Measurements from ENCODE around the gene CORO6.

The CORO6 gene

DNA sequence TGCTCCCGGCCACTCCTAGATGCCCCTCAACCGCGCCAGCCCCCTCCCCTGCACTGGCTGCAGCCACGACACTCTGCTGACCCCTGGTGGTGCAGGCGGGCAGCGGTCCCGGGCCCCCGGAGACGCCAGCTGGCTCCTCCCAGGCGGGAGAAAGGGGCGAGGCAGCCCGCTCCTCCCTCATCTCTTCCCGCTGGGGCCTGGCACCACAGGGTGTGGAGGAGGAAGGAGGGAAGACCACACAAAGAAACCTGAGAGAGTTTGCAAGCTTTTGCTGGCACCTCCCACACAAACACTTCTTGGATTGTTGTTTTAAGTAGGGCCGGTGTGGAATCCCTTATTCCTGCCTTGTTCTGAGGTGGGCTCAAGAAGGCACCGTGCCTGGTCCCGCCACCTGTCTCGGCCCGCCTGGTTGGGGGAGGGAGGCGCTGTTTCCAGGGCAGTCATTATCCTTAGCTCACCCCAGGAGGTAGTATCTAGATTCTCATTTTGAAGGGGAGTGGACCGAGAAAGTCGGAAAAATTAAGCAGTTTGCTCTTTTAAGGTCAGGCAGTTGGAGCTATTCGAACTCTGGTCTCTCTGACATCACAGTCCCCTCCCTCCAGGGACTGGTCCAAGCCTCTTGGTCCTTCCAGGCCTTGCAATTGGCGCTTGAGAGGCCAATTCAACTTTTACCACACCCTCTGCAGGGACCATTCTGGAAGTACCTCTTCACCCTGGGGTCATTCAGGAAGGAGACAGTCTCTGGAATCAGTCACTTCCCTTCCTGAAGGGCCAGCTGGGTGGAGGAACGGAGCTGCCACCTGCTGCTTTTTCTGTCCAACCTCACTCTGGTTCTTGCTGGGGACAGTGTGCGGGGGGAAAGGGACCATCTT, 30.7 kb downstream of the CORO6 start:
- peak; percentile 83 for FAIRE-seq
- peak; percentile 95 for DNase-seq (ENCODE audit: low spot score)

DNA sequence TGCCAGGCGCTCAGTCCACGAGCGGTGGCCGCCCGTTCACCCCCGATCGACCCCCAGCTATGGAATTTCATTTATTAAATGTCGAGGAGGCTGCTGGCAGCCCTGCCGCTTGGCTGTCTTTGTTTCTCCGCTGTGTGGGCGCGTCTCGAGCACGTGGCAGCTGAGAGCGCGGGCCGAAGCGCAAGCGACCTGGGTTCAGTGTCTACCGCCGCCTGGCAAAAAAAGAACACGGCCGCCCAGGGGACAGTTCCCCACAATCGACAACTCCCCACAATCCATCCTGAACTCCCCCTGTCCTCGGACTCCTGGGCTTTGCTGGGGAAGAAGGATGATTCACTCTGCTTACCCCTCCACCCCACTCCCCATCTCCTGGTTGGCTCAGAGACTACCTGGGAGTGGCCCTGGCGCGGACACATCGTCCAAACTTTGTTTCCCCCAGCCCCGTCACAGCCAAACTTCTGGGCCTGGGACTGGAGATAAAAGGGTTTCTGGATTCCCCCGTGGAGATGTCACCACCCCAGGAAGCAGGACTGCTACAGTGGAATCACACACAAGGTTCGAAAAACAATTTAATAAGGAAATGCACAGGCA, 31.5 kb downstream of the CORO6 start:
- peak; percentile 20 for FAIRE-seq

DNA sequence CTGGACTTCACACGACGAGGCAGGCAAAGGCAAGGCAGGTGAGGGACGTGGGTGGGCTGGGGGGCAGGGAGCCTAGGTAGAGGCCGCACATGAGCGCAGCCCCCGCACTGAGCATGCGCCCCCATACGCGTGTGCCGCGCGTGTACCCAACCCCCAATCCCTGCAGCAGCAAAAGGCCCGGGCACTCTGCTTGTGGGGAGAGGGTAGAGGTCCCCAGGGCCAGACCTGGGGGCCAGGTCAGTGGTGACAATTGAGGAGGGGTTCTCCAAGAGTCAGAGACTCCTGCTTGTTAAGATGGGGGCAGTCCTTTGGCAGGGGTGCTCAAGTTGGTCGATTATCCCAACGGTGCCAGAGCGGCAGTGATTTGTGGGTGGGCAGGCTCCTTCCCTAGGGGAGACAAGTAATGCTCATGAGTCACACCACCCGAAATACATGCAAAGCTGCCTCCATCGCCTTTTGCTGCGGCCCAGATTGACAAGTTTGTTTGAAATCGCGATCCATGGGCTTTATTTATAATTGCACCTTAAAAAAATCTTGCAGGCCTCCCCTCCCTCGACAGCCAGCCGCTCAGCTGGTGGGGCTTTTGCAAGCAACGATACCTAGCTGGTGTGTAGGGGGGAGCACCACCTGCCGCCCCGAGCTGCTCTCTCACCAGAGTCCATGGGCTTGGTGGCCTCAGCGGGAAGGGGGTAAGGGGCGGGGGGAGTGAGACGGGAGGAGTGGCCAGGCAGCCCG, 32.1 kb downstream of the CORO6 start:
- peak; percentile 21 for DNase-seq (ENCODE audit: low spot score)
- no peak for FAIRE-seq

More for the DNA sequence above, 31.5 kb downstream of the CORO6 start:
- DNase-seq (ENCODE audit: low spot score), result peak; percentile 78

DNA sequence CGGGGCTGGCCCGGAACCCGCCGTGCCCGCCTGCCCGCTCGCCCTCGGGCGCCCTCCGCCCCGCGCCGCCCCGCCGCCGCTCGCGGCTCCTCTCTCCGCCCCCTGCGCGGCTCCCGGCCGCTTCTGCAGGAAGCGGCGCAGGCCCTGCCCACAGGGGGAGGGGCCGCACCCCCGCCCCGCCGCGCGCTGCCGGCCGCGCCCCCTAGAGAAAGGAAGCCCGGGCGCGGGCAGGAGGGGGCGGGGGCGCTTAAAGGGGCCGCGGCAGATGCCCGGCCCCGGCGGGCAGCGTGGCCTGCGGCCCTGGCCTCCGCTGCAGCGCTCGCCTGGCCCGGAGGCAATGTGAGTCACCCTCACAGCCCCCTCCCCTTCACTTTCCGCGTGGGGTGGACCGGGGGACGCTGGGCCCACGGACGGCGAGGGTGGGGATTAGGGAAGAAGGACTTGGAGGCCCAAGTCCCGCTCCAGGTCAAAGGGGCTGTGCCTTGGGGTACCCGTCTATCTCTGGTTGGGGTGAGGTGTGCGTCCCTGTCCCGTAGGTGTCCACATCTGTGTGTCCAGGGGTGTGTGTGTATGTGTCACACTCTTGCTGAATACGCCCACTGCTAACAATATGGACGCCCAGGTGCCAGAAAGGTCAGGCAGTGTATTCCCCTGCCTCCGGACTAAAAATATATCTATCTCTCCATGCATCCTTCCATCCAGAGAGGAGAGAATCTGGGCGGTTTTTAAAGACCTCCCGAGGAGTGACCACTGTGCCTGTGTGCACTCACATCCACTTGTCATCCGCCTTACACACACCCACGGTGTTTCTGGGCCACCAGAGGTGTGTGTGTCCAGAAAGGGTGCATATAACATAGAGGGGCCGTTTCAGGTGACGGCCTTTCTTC, 32.9 kb downstream of the CORO6 start, which contains the start of gene GIT1:
Gene GIT1, minus strand, starts transcription at position 125 of the 887 bp plus-strand sequence. CDS start 270 bp downstream, outside the sequence.
- peak; percentile 96 for DNase-seq (ENCODE audit: low spot score)

DNA sequence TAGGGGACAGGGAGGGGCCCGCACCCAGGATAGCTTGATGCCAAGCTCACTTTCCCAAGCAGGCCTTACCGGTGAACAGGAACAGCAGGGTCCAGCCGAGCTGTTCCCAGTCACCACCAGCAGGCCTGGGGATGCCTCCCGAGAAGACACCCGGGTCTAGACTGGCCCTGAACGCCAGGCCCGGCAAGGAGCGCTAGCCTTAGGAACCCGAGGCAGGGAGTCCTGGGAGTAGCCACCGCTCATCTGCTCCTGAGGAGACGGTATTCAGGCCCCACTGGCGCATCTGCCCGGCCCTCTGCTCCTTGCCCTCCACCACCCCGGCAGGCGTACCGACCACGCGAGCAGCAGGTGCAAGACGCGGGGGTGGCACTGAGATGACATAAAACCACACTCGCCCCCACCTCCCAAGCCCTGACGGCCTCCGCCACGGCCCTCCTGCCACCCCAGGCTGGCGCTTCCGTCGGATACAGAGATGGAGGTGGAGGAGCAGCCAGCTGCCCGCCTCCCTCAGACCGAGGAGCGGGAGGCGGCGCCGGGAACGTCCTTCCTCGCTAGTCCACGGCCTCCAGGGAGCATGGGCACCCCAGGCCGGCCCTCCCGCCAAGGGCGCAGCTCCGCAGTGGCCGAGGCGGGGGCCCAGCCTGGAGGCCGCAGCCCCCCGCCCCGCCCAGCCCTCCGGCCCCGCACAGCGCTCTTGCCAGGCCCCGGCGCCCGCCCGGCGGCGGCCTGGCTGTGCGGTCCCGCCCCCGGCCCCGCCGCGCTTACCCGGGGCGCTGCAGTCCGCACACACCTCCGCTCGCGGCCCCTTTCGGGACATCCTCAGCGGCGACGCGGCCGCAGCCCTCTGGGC, 33.9 kb downstream of the CORO6 start:
- FAIRE-seq, result peak; percentile 63
- DNase-seq (ENCODE audit: low spot score), result peak; percentile 44

More for the DNA sequence above, 32.9 kb downstream of the CORO6 start, which contains the start of gene GIT1:
- FAIRE-seq, result peak; percentile 42

DNA sequence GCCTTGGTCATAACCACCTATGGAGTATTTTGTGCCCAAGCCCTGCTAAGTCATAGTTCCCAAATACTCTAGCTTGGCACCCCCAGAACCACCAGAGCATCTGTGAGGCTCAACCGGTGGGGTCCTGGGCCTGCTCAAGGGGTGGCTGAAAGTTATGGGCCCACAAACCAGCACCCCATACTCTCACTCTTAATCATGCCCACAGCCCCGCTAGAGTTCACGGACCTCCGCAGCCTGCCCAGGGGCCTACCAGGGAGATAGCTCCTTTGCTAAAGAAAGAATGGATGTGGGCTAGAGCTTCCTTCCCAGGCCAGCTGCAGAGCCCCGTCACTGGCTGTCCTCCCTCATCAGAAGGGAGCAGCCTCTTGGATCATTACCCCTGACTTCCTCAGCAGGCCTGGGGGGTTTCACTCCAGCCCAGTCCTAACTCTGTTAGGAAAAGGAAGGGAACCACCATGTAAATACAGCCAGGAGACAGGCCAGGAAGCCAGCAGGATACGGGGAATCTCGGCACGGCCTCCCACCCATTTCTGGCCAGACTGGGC, 34.6 kb downstream of the CORO6 start:
- FAIRE-seq (no peak), DNase-seq (ENCODE audit: low spot score) (no peak)

DNA sequence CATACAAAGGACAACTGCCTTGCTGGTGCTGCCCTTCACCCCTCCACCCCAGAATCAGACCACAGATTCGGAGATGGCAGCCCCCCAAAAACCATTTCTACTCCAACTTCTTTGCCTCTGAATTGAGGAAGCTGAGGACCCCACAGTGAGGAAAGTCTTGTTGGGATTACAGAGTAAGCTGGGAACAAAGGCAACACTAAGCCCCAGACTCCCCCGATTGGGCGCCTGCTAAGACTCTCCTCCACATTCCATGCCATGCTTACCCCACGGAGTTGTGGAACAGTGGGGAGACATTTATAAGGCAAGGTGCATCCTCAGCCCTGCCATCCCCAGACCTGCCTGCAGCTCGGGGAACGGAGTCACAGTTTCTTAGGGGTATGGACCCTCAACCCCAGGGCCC, 35.1 kb downstream of the CORO6 start:
- no peak for FAIRE-seq
- DNase-seq (ENCODE audit: low spot score), result no peak

DNA sequence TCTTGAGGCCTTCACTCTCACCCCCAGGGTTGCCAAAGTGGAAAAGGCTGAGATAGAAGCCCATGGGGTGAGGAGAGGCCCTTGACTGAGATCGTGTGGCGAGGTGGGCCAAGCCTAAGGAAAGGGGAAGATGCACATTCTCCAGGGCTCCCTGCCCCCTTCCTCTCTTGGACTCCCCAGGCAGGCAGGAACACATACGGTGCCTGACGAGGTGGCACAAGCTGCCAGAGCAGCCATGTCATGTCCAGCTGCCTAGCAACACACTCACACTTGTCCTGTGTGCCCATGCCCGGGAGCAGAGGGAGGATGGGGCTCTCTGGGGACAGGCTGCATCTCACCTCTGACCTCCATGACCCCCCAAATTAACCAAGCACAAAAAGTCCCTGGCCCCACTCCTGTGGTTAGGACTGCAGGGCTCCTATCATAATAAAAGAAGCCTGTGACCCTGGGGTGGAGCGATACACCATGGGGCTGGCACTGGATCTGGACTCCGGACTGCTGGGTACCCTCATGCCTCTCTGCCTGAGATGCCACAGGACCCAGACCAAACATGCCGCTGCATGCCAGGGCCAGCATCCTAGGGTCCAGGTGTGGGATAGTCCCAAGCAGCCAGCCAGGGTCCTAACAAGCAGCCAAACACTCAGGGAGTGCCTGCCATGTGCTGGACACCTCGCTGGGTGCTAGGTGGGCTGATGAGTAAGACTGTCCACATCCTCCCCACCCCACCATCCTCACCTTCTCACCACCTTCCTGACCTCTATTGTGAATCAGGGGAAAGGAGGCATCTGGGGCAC, 35.8 kb downstream of the CORO6 start:
- no peak for DNase-seq (ENCODE audit: low spot score)

DNA sequence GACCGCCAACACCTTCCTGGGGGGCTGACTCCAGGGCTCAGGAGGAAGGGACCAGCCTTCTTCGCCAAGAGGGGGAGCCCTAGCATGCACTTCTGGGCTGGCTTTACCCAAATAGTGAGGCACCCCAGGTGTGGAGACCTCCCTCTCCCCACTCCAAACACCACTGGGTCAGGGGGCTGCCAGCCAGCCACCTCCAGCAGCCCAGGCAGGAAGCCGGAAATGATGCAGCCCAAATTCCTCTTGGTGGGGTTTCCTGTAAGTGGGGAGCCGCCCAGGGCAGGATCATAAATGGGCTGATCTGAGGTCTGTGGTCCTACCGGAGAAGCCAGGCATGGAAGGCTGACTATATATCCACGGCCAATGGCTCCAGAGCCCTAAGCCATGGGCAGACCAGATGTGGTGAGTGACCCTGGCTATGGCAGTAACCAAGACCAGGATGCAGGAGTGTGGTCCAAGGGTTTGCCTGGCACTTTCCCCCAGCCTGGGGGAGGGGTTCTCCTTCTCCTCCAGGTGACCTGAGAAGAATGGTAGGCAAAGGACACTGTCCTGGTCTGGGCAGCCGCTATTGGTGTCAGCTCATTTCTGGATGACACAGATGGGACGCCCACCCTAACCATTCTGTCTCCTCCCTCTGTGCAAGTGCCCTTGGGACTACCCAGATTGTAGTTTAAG, 37.5 kb downstream of the CORO6 start:
- DNase-seq (ENCODE audit: low spot score), result no peak
- no peak for FAIRE-seq

More for the DNA sequence above, 35.8 kb downstream of the CORO6 start:
- FAIRE-seq, result peak; percentile 37

DNA sequence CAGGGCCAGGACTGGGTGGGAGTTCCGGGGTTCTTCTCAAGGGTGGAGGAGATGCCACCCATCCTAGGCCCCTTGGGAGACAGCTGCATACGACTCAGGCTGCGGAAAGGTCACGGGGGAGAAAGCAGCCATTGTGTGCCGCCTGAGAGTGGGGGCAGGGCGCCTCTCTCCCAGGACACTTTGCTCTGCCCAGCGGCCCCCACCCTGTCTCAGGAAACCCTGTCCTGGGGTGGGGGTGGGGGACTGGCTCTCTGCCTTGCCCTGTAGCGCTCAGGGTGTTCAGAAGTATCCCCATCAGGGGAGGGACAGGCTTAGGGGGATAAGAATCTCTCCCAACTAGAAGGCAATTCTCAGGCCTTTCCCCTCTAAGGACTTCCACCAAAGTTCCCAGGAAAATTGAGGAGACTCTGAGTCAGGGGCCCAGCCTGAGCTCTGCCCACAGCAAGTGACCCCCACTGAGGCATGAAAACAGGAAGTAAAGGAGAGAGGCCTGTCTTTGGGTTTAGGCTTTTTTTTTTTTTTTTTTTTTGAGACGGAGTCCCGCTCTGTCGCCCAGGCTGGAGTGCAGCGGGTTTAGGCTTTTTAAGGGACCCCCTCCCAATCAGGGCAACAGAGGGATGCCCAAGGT, 38.1 kb downstream of the CORO6 start:
- DNase-seq (ENCODE audit: low spot score) (no peak), FAIRE-seq (no peak)

DNA sequence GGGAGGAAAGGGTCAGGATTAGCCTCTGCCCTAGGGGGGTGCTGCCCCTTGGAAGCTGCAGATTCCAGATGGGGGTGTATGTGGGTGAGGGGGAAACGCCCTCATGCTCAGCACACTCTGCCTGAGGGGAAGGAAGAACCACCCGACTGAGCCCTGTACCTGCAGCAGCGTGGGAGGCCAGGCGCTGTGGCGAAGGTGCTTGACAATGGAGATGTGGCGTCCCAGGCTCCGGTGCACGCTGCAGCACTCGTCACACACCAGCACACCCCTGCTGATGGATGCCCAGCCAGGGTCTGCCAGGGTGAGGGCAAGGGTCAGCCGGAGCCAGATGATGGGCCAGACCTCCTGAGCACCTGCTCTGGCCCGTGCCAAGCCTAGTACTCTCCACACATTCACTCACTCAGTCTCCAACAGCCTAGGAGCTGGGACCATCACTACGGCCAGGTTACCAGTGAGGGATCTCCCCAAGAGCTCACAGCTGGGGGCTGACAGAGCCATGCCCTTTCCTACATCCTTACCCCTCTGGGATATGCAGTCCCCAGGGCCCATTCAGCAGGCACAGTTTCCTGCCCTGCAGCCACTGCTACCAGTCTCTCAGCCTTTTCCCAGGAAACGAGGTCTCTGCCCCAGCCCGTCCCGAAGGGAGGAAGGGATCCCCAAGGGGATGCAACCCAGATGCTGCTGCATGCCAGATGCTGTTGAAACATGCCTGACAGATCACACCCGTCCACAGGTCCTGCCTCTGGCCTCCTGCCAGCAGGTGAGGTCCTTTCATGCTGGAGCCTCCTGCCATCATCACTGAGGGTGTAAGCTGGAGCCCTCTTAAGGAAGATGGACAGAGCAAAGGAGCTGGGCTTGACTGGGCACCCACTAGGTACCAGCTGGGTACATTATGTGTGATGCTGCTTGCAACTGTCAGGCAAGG, 39.1 kb downstream of the CORO6 start:
- FAIRE-seq (no peak), DNase-seq (ENCODE audit: low spot score) (no peak)

DNA sequence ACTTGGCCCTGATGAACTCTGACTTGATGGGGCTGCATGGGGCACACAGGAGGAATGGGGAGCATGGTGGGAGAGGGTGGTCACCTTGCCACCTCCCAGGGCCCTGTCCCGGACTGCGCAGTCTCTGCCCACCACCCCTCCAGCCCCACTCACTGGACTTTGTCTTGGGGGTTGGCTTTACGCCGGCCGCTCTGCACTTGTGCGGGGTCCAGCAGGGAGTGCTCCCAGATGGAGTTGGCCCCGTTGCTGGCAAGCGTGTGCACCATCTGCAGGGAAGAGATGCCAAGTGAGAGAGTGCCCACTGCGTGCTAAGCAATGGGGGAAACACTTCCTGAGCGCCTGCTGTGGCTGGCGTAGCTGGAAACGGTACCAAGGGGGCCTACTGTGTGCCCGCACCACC, 39.9 kb downstream of the CORO6 start:
- FAIRE-seq, result no peak
- no peak for DNase-seq (ENCODE audit: low spot score)

DNA sequence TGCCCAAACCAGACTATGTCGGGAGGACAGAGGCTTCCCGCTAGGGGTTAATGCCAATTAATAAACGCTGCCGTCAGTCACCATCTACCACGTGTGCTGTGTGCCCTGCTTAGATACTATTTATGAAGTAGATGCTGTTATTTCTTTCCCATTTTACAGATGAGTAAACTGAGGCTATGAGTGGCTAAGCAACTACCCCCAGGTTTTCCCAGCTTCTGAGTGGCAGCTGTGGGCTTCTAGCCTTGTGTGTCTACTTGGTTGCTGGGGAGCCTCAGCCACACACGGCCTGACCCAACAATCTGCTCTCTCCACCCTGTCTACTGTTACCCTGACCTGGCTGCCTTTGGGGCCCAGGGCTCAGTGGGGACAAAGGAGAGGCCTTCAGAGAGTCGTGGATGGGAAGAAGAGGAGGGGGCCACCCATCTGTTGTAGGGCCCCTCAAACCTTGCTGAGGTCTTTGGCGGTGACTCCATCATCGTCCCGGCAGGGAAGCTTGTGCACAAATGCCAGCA, 40.4 kb downstream of the CORO6 start:
- FAIRE-seq, result peak; percentile 27
- no peak for DNase-seq (ENCODE audit: low spot score)

DNA sequence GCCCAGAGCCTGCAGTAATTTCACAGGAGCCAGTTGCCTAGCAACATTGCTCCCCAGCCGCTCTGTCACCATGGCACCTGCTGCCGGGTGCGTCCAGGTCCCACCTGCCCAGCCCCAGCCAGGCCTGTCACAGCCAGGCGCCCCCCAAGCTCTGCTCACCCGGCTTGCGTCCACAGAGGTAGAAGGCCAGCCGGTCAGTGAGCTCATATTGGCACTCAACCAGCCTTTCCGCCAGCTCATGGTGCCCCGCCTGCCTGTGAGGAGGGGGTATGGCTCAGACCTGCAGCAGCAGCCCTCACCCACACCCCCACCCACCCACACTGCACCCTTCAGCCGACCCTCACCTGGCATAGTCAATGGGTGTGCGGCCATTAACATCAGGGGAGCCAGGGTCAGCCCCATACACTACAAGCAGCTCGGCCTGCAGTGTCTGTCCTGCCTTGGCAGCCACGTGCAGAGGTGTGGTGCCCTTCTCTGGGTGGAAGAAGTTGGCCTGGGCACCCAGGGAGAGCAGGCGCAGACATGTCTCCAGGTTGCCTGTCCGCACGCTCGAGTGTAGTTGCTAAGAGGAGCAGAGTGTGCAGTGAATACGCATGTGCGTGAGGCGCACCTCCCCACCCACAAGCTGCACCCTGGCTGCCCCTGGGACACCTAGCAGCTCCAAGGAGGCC, 41.0 kb downstream of the CORO6 start:
- DNase-seq (ENCODE audit: low spot score), result no peak
- FAIRE-seq, result peak; percentile 61

DNA sequence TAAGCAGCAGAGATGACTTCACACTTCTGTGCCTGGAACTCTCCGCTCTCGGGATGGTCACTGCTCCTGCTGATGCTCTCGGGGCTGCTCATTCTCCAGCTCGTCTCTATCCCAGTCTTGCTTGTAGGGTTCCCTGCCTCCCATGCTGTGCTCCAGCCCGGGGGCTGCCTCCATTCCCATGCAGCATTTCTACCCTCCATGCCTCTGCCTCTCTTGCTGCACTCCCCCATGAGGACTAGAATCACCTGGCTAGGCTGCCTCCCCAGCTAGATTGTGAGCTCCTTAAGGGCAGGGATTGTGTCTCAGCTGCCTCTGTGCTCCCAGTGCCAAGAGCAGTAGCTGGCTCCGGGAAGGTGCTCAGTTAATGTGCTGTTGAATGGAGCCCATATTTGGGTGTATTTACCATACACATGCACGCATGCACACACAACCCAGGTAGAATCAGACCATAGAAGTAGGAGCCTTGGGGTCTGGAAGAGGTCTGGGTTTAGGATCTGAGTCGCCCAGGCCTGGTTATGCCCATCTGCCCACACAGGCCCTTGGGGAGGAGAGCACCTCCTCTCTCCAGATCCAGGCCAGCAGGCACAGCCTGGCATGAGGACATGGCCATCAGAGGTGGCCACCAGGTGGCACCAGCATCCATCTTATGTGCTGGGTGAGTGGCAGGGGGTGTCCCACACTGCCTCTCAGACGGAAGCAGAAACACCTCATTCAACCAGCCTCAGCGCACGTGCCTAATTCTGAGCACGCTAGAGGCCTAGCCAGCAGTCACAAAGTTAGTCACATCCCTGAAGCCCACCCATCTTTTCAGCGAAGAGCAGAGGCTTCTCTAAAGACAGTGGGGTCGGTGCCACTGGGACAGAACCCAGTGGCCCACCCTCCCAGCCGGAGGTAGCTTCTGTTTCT, 42.6 kb downstream of the CORO6 start:
- peak; percentile 94 for FAIRE-seq
- DNase-seq (ENCODE audit: low spot score), result peak; percentile 90
